Spleen (tissue), 13 donors: ENCODE measurements around the gene MON2. TPM values are rescaled to one million over a fixed set of nuclear protein-coding genes. Genes with fewer than 3 reads are reported as not detected.

Experiments used
- DNase-seq: peaks from one replicate; pipeline ENCODE4 v3.0.0-alpha.2; 2020
- H3K27ac ChIP-seq, 8 donors: fragments of 200-600 bp; sonication (generic) in 7 of 8; 1 replicate in 4 of 8; 2 replicates in 4 of 8; pipeline versions ENCODE4 v1.5.0 to v1.8.0; 2016 to 2021; ENCODE audit warnings: inconsistent platforms in 4 of 8, mild to moderate bottlenecking in 4 of 8, moderate library complexity in 1 of 8
- H3K27me3 ChIP-seq, 7 donors: fragments of 200-600 bp; sonication (generic) in 6 of 7; replicated peaks in 1 of 7; 1 replicate in 4 of 7; 2 replicates in 3 of 7; pipeline versions ENCODE4 v1.5.0 to v1.8.0; 2016 to 2021; ENCODE audit warnings: inconsistent platforms in 3 of 7, mild to moderate bottlenecking in 1 of 7
- H3K36me3 ChIP-seq, 6 donors: fragments of 200-600 bp; sonication (generic) in 5 of 6; 1 replicate in 4 of 6; 2 replicates in 2 of 6; pipeline versions ENCODE4 v1.5.0 to v1.8.0; 2016 to 2021; ENCODE audit warnings: inconsistent platforms in 2 of 6
- H3K4me1 ChIP-seq, 6 donors: fragments of 200-600 bp; sonication (generic) in 5 of 6; 1 replicate in 3 of 6; 2 replicates in 3 of 6; pipeline versions ENCODE4 v1.5.0 to v1.8.0; 2016 to 2021; ENCODE audit warnings: inconsistent platforms in 3 of 6
- H3K4me3 ChIP-seq, 8 donors: fragments of 200-600 bp; sonication (generic) in 7 of 8; 1 replicate in 4 of 8; 2 replicates in 4 of 8; pipeline versions ENCODE4 v1.5.0 to v1.8.0; 2016 to 2021; ENCODE audit warnings: inconsistent platforms in 4 of 8, mild to moderate bottlenecking in 4 of 8, moderate library complexity in 2 of 8
- H3K9me3 ChIP-seq, 8 donors: fragments of 200-600 bp; sonication (generic) in 7 of 8; 1 replicate in 4 of 8; 2 replicates in 4 of 8; pipeline versions ENCODE4 v1.5.0 to v1.8.0; 2016 to 2021; ENCODE audit warnings: inconsistent platforms in 4 of 8
- POLR2A ChIP-seq, 3 donors: fragments of 450-650 bp; IDR thresholded peaks; one replicate each; pipeline ENCODE4 v1.5.1; 2017; ENCODE audit warnings: antibody characterized with exemption in 3 of 3, mild to moderate bottlenecking in 1 of 3
- POLR2AphosphoS5 ChIP-seq, 3 donors: sonication (generic); formaldehyde crosslinking; IDR thresholded peaks; one replicate each; pipeline ENCODE4 v1.5.1; 2017; ENCODE audit warnings: antibody characterized with exemption in 3 of 3
- whole genome bisulfite sequencing, 5 donors: extraction: QIAGEN DNeasy Blood & Tissue Kit in 3 of 5; methylation state at CpG; one replicate each; pipeline versions ENCODE4 v1.1.5 to v1.1.7; 2013 to 2018; 5-methylcytosine and 5-hydroxymethylcytosine counted together
- intact Hi-C: fragments of 100-400 bp; cut with DNase I; formaldehyde crosslinking; loops from one replicate; pipeline ENCODE4 v1.15.0; 2023; ENCODE audit warnings: low total_unique reads
- long read RNA-seq, 2 donors: transcript quantifications; one replicate each; lab custom pipeline, GENCODE V29; 2026
- polyA plus RNA-seq, 3 donors: library from polyadenylated mRNA; stranded (reverse); fragments of 200-250 nt; gene quantifications; one replicate each; pipeline ENCODE4 v1.2.1, GENCODE V29; 2013
- total RNA-seq, 7 donors: library from RNA; depleted of rRNA in 3 of 7; stranded (reverse); fragments of >200 nt in 3 of 7; fragmentation: NEBNext Ultra II Directional in 4 of 7; extraction: Animal tissue kit (Norgen Biotek cat#: 25700) in 4 of 7; gene quantifications; one replicate each; pipeline versions ENCODE4 v1.1.0 to v1.2.1, GENCODE V29; 2016 to 2021
- TF ChIP-seq, protein P1 (sequence below), 11 experiments: fragments of 200-600 bp in 7 of 11; fragments of 450-650 bp in 4 of 11; sonication (generic) in 4 of 11; IDR thresholded peaks in 8 of 11; conservative IDR thresholded peaks in 3 of 11; 1 replicate in 7 of 11; 2 replicates in 4 of 11; pipeline versions ENCODE4 v1.4.0 to v1.8.0; 2016 to 2021; ENCODE audit warnings: antibody characterized with exemption in 11 of 11, inconsistent platforms in 4 of 11, mild to moderate bottlenecking in 1 of 11
- donor health status: healthy with polysubstance abuse.
- donor health status: DM: no; HTN: no; CAD: no; lungs with moderate emphysema.
- donor health status: DM: no; HTN: no; CAD: no.
- donor health status: Bipolar disorder and iron deficiency.
- donor health status: healthy.
- donor health status: DM: no; HTN: no; CAD: no.
- donor health status: DM: yes; HTN: yes; CAD: no.

The MON2 gene
- total RNA-seq (100 to 1,000 TPM in 3 of 7 donors, 10 to 100 TPM in 4; 70.4 to 181 (median 95.3) TPM), polyA plus RNA-seq (10 to 100 TPM; 10.8 to 14.2 (median 12.5) TPM)
- long read RNA-seq, donor 1, partial matches to known transcripts = 18 of 20 reads
- long read RNA-seq, donor 1, other reads (novel, unspliced or antisense) = 0 of 20 reads
- long read RNA-seq, donor 2, full-length matches to known transcripts = 1 of 1 reads
- long read RNA-seq, donor 2, partial matches to known transcripts = 0 of 1 reads
- long read RNA-seq, donor 2, other reads (novel, unspliced or antisense) = 0 of 1 reads

DNA sequence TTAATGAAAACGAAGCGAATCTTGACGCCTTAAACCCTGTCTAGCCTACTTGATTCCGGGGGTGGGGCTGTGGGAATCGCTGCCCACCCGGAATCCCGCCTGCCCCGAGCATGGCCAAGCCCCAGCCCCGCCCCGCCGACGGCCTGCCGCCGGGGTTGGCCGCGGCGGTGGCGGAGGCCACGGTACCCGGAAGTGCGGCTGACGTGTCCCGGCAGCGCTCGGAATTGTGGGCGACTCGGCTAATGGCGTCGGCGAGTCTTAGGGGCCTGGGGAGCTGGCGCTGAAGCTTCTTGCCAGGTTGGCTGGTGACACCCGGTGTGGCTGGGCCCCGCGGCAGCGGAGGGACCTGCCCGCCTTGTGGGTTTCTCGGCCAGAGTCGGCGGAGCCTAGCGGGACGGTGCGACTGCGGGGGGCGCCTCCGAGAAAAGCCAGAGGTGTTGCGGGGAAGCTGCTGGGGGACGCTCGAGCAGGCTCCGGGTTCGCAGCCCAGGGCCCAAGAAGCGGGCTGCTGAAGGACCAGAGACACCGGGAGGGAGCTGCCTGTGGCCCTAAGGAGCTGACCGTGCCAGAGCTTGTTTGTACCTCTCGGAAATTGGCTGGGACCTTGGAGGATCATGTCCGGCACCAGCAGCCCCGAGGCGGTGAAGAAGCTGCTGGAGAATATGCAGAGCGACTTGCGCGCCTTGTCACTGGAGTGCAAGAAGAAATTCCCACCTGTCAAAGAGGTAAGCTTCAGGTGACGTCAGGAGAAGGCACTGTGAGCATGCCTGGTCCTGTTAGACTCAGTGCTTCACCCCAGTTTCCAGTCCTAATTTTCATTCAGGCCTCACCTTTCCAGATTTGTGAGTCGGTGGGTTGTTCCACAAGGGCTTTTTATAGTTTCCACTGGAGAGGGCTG is at the start of gene MON2:
MON2 (plus strand) TSS at position 233 of the 898 bp plus-strand sequence; CDS start at position 615, 382 bp downstream.
- intact Hi-C loops = no loop called here
- peaks cover 26 to 59% (median 45%) of the 10 kb centered on the region in 6 donors for H3K4me1 ChIP-seq
- peak within 1 kb of the TSS; percentile 58 to 81 (median 75) for H3K4me3 ChIP-seq
- H3K9me3 ChIP-seq = peaks cover 0 to 24% (median 13%) of the 10 kb centered on the region in 8 donors
- peak; percentile 98 for DNase-seq
- 0 to 1% (median 0%) methylated on average over 18 to 62 of the region's 62 CpGs for WGBS, 5 donors
- H3K36me3 ChIP-seq = peaks cover 0 to 16% (median 2%) of the 10 kb centered on the region in 6 donors
- TF ChIP-seq POLR2AphosphoS5 (IDR thresholded peaks at IDR 0.05) (peak; percentile 88 to 94 (median 91)), POLR2A (IDR thresholded peaks at IDR 0.05) (peak in 1 of 3 donors; percentile 59)
- TF ChIP-seq, protein P1, sequence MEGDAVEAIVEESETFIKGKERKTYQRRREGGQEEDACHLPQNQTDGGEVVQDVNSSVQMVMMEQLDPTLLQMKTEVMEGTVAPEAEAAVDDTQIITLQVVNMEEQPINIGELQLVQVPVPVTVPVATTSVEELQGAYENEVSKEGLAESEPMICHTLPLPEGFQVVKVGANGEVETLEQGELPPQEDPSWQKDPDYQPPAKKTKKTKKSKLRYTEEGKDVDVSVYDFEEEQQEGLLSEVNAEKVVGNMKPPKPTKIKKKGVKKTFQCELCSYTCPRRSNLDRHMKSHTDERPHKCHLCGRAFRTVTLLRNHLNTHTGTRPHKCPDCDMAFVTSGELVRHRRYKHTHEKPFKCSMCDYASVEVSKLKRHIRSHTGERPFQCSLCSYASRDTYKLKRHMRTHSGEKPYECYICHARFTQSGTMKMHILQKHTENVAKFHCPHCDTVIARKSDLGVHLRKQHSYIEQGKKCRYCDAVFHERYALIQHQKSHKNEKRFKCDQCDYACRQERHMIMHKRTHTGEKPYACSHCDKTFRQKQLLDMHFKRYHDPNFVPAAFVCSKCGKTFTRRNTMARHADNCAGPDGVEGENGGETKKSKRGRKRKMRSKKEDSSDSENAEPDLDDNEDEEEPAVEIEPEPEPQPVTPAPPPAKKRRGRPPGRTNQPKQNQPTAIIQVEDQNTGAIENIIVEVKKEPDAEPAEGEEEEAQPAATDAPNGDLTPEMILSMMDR (IDR thresholded peaks at IDR 0.05 in 8 of 11, conservative IDR thresholded peaks at IDR 0.05 in 3 of 11) = peak in 3 of 11 experiments; percentile 11 to 15 (median 12)
- peak within 1 kb of the TSS; percentile 77 to 96 (median 92) for H3K27ac ChIP-seq
- H3K27me3 ChIP-seq = no peaks in the 10 kb centered on the region

DNA sequence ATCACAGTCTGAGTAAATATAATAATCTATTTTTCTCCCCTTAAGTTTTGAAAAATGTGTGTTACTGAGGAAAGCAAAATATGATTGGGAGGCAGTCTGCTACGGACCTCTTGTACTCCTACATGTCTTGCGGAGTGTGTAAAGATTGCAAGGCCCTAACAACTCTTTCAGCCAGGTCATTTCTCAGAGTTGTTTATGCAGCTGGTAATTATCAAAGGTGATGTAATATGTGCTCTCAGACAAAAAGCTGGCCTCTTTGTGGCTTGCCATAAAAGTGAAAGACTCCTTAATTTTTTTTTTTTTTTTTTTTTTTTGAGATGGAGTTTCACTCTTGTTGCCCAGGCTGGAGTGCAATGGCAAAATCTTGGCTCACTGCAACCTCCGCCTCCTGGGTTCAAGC is 40.5 kb upstream of the MON2 start:
- peaks cover 0 to 8% (median 0%) of the 10 kb centered on the region in 7 donors for H3K27me3 ChIP-seq
- no peak overlapping the region for H3K4me3 ChIP-seq
- H3K36me3 ChIP-seq = no peaks in the 10 kb centered on the region
- intact Hi-C loops = no loop called here
- no peak for DNase-seq
- 86 to 94% (median 89%) methylated on average over 3 of the region's 3 CpGs for WGBS, 5 donors
- TF ChIP-seq POLR2AphosphoS5 (IDR thresholded peaks at IDR 0.05) (no peak), POLR2A (IDR thresholded peaks at IDR 0.05) (no peak)
- TF ChIP-seq, protein P1 (IDR thresholded peaks at IDR 0.05 in 8 of 11, conservative IDR thresholded peaks at IDR 0.05 in 3 of 11) = no peak
- H3K9me3 ChIP-seq = peaks cover 0 to 68% (median 60%) of the 10 kb centered on the region in 8 donors
- H3K4me1 ChIP-seq = no peaks in the 10 kb centered on the region
- H3K27ac ChIP-seq = no peak overlapping the region

- intact Hi-C loops = no loop called here
- H3K4me1 ChIP-seq = peaks cover 0 to 4% (median 2%) of the 10 kb centered on the region in 6 donors
- TF ChIP-seq POLR2AphosphoS5 (IDR thresholded peaks at IDR 0.05) = no peak
- TF ChIP-seq, protein P1 (IDR thresholded peaks at IDR 0.05 in 8 of 11, conservative IDR thresholded peaks at IDR 0.05 in 3 of 11) = no peak
- no peak for TF ChIP-seq POLR2A (IDR thresholded peaks at IDR 0.05)
- H3K27ac ChIP-seq = no peak overlapping the region
- H3K4me3 ChIP-seq = no peak overlapping the region
- peaks cover 0 to 34% (median 31%) of the 10 kb centered on the region in 8 donors for H3K9me3 ChIP-seq
- DNase-seq = no peak
- peaks cover 0 to 28% (median 0%) of the 10 kb centered on the region in 7 donors for H3K27me3 ChIP-seq
- no peaks in the 10 kb centered on the region for H3K36me3 ChIP-seq
These were observed 37.2 kb upstream of the MON2 start for GRCh38 chr12:62429457-62429856.
